HG02588 (cell line): Measurements from ENCODE around the gene PACS1.
"Not testable (repeated sequence)": the region's sequence is repeated elsewhere in the genome, so short reads cannot be mapped to it uniquely, and the experiment has no call there.

Experiments
- ATAC-seq: cut with Tn5 transposase; IDR thresholded peaks from one replicate; pipeline ENCODE4 v1.9.1; 2021; ENCODE audit warnings: mild to moderate bottlenecking, moderate library complexity; ENCODE audit not compliant: unreplicated experiment

PACS1 gene

GRCh38 chr11:66242095-66242765 lies 172.2 kb downstream of the PACS1 start:
- ATAC-seq = no peak

GRCh38 chr11:66243782-66244535 lies 173.9 kb downstream of the PACS1 start:
- no peak for ATAC-seq

GRCh38 chr11:66247295-66247694 lies 177.2 kb downstream of the PACS1 start:
- ATAC-seq = no peak

- no peak for ATAC-seq
These were observed 177.7 kb downstream of the PACS1 start for GRCh38 chr11:66247801-66248200.

GRCh38 chr11:66248903-66249302 lies 178.8 kb downstream of the PACS1 start:
- no peak for ATAC-seq

GRCh38 chr11:66251809-66252208 lies 181.7 kb downstream of the PACS1 start:
- ATAC-seq = no peak

- not testable (repeated sequence) for ATAC-seq
These were observed 183.0 kb downstream of the PACS1 start for GRCh38 chr11:66253081-66253480.

- ATAC-seq = no peak
These were observed 188.4 kb downstream of the PACS1 start for GRCh38 chr11:66258473-66258893.

- ATAC-seq = no peak
These were observed 189.2 kb downstream of the PACS1 start for GRCh38 chr11:66259225-66259624.

GRCh38 chr11:66259956-66260355 lies 189.9 kb downstream of the PACS1 start:
- no peak for ATAC-seq

GRCh38 chr11:66261578-66261977 lies 191.5 kb downstream of the PACS1 start:
- no peak for ATAC-seq

- no peak for ATAC-seq
These were observed 192.1 kb downstream of the PACS1 start for GRCh38 chr11:66262191-66262590.

- no peak for ATAC-seq
These were observed 192.6 kb downstream of the PACS1 start for GRCh38 chr11:66262696-66263095.

GRCh38 chr11:66263231-66263630 lies 193.2 kb downstream of the PACS1 start:
- ATAC-seq = no peak

- ATAC-seq = no peak
These were observed 193.7 kb downstream of the PACS1 start for GRCh38 chr11:66263785-66264184.

GRCh38 chr11:66264383-66264782 lies 194.3 kb downstream of the PACS1 start:
- no peak for ATAC-seq

GRCh38 chr11:66264914-66265313 lies 194.8 kb downstream of the PACS1 start:
- no peak for ATAC-seq

- ATAC-seq = no peak
These were observed 195.7 kb downstream of the PACS1 start for GRCh38 chr11:66265531-66266377.

GRCh38 chr11:66266378-66267038 lies 196.4 kb downstream of the PACS1 start:
- no peak for ATAC-seq

GRCh38 chr11:66267039-66267378 lies 196.9 kb downstream of the PACS1 start:
- no peak for ATAC-seq
